NCI-H1048 (cell line): ENCODE measurements around the gene CSTF3.
"Not testable (repeated sequence)": the region's sequence is repeated elsewhere in the genome, so short reads cannot be mapped to it uniquely, and the experiment has no call there.

Experiments
- DNase-seq: peaks from one replicate; lab custom pipeline; 2025; lab: John Stamatoyannopoulos, UW

The CSTF3 gene

DNA sequence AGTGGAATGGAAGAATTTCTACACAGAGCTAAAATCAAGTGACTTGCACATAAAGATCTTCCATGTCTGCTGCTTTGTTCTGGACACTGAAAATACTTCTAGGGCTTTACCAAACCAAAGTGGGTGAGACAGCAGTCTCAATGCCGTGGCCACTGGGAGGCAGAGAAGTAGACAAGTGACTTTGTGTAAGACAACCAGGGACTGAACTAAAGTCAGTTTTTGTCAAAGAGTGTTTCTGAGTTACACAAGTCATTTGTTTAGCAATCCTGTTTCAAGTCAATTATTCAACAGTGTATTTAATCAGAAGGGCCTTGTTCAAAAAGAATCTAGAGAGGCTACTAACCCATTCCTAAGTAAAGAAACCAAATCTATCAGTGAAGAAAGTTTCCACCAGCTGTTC lies 75.3 kb downstream of the CSTF3 start:
- no peak for DNase-seq

GRCh38 chr11:33083918-33084317 lies 77.4 kb downstream of the CSTF3 start:
- DNase-seq, result no peak

GRCh38 chr11:33072465-33072864 lies 88.8 kb downstream of the CSTF3 start:
- DNase-seq, result no peak

DNA sequence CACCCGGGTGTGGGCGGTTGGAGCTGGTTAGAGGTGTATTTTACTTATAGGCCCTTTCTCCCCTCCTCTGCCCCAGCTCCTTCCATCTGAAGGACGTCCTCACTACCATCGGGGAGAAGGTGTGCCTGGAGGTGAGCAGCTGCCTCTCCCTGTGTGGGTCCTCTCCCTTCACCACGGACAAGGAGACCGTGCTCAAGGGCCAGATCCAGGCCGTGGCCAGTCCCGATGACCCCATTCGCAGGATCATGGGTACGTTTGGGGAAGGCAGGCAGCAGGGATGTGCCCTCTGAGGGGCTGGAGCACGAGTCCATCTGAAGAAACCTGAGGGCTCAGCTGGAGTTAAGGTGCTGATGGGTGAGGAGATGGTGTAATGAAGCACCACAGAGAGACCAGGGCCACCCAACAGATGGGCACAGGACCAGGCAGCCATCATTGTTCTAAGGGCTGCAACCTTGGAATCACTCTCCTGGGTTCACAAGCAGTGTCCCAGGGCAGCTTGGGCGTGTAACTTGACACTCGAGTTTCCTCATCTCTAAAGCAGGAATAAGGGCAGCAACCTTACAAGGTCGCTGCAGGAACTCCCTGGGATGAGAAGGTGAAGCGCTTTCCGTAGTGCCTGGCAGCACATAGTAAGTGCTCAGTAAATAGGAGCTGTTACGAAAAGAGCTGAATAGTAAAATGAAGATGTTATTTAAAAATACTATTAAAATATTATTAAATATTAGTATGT lies 92.5 kb downstream of the CSTF3 start:
- no peak for DNase-seq

- no peak for DNase-seq
Measured at GRCh38 chr11:33067294-33067693, 94.0 kb downstream of the CSTF3 start.

GRCh38 chr11:33065445-33066178 lies 95.7 kb downstream of the CSTF3 start:
- DNase-seq, result no peak

GRCh38 chr11:33064866-33065265 lies 96.4 kb downstream of the CSTF3 start:
- no peak for DNase-seq

- no peak for DNase-seq
Measured at GRCh38 chr11:33064033-33064825, 97.1 kb downstream of the CSTF3 start.

GRCh38 chr11:33063326-33063881 lies 97.9 kb downstream of the CSTF3 start:
- no peak for DNase-seq

- DNase-seq, result no peak
Measured at GRCh38 chr11:33062137-33062536, 99.1 kb downstream of the CSTF3 start.

GRCh38 chr11:33060271-33060670 lies 101.0 kb downstream of the CSTF3 start:
- DNase-seq, result no peak

DNA sequence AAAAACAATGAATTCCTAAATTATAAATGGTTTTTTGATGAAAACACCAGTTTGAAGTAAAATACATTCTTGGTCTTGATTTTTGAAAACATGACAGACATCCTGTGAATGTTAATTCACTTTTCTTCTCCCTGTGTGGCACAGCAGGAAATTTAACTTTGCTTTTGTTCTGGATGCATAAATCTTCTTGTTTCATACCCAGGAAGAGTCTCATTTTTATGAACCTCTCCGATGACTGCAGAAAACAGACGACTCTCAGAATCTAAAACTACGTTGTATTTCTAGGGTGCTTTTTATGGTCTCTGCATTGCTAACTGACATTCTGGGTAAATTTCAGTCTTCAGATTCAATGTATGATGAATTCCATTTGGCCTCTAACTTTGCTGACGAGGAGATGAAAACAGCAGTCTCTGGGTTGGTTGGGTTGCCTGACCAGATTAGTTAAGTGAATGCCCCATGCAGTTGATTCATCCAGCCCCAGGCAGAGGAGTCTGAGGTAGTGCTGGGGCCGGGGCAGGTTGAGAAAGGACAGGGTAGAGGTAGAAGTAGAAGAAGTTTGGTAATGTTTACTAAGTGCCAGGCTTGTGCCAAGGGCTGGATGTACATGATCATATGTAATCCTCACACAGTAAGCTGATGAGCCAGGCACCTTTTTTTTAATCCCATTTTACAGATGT lies 101.8 kb downstream of the CSTF3 start:
- no peak for DNase-seq

- DNase-seq, result no peak
Measured at GRCh38 chr11:33057284-33057683, 104.0 kb downstream of the CSTF3 start.

DNA sequence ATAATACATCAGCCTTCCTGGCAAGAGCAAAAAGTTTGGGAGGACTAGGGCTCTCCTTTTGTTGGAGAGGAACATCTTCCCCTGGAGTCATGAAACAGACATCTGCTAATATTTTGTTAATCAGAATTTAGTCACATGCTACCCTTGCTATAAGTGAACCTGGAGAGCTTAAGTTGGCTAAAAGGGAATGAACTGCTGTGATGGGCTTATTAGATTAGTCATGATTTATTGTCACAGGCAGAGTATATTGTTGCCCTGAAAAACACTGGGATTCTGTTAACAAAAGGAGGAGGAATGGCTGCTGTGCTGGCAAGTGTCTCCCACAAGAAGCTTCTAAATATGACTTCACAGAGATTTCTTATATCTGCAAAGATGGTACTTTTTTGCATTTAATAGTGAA lies 105.9 kb downstream of the CSTF3 start:
- DNase-seq, result no peak

- DNase-seq, result no peak
Measured at GRCh38 chr11:33052231-33052630, 109.0 kb downstream of the CSTF3 start.

DNA sequence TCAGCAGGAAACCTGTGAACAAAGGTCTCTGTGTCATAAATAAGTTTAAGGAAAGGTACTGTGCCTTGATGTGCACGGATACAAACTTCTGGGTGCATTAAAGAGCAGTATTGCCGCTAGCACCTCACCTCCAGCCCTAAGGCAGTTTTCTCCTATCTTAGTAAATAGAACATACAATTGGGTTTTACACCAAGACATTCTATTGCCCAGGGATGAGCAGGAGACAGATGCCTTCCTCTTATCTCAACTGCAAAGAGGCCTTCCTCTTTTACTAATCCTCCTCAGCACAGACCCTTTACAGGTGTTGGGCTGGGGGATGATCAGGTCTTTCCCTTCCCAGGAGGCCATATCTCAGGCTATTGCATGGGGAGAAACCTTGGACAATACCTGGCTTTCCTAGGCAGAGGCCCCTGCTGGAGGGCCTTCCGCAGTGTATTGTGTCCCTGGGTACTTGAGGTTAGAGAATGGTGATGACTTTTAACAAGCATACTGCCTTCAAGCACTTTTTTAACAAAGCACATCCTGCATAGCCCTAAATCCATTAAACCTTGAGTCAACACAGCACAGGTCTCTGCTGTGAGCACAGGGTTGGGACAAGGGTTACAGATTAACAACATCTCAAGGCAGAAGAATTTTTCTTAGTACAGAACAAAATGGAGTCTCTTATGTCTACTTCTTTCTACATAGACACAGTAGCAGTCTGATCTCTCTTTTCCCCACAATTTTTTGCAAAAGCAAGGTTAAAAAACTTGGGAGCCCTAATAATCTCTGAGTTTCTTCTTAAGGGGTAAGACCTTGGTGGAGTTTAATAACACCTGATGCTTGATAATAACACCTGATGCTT lies 111.5 kb downstream of the CSTF3 start:
- DNase-seq, result not testable (repeated sequence)

DNA sequence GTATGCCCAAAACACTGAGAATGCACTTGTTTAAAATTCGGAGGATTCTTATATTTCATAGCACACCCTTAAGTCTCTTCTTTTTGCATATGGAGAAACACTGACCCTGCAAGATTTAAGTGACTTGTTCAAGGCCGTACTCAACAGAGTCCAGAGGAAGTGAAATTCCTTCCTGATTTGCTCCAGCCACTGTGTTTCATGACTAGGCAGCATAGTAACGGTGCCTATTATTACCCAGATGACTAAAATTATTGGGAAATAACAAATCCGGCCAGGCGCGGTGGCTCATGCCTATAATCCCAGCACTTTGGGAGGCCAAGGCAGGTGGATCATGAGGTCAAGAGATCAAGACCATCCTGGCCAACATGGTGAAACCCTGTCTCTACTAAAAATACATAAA lies 112.6 kb downstream of the CSTF3 start:
- DNase-seq, result not testable (repeated sequence)

GRCh38 chr11:33045551-33046255 lies 115.6 kb downstream of the CSTF3 start:
- no peak for DNase-seq

GRCh38 chr11:33044285-33044756 lies 117.0 kb downstream of the CSTF3 start:
- DNase-seq, result no peak

DNA sequence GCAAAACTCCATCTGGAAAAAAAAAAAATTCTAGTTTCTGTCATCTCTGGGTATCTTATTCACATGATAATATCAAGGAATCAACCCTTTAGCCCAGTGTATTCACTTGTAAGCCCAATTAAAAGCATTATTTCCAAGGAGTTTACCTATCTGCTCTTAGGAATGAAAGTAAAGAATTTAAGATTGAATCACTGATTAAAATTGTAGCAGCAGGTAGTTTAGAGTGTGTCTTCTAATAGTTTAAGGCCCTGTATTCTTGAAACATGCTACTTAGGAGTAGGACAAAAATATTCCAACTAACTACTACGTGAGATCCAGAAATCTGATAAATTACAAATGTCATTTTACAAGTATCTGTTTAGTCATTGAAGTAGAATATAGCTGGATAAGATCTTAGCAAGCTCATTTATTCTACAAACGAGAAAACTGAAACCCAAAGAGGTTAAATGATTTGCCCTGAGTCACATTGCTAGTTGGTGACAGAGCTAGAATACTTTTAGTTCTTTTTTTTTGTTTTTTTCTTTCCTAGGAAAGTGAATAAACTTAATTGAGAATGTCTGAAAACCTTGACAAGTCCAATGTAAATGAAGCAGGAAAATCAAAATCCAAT lies 118.0 kb downstream of the CSTF3 start:
- no peak for DNase-seq
